ENCODE results near the gene PADI1. TPM values are rescaled to one million over a fixed set of nuclear protein-coding genes. Genes with fewer than 3 reads are reported as not detected.

PADI1 gene
- total and polyA plus RNA-seq, 2 donors (not counting 1 experiment from before 2014, with no cell fraction given), result not detected

DNA sequence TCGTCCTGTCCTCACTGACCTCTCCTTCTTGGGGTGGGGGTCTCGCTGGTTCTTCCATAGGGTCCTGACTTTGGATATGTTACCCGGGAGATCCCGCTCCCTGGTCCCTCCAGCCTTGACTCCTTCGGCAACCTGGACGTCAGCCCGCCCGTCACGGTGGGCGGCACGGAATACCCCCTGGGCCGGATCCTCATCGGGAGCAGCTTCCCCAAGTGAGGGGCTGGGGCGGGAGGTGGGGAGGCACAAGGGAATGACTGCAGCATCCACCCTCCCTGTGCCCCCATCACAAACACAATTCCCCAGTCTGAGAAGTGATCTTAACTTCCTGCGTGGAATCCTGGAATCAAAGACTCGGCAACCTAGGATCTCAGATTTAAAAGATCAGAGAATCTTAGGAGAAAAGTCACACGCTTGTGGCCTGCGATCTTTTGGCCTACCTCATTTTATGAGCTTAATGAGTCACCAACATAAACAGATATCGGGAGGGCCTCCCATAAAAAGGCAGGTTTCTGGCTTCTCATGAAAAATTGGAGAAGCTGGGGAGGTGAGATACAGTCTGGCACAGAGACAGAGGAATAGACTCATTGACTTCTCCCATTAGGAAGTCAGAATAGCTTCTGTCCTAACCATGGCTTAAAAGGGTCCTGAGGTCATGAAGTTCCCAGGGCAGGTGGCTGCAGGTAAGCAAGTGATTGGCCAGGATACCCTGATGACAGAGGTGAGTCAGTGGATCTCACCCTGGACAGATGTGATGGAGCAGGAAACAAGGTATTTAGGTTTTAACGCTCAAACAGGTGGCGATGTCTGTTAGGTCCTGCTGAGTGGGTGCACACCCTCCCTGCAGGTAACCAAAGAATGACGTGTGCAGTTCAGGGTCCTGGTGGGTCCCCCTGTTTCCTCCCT, 28.1 kb downstream of the PADI1 start:
- TF ChIP-seq CTCF (IDR thresholded peaks at IDR 0.05), result no peak
- no peak for TF ChIP-seq EZH2 (IDR thresholded peaks at IDR 0.05; ENCODE audit: borderline replicate concordance, insufficient read depth, low read depth, low read length, poor library complexity, severe bottlenecking)
- no peaks in the 10 kb centered on the region for H3K27me3 Mint-ChIP-seq
- POLR2A ChIA-PET, result interaction anchor here (0.6 to 1.2 kb wide), 2 partner anchors 104 to 108 kb away, joined by 3 read pairs; no protein-coding TSS in a partner anchor
- peak overlapping the region; percentile 69 for H3K27ac Mint-ChIP-seq
- Histone ChIP-seq H2AFZ (ENCODE audit: insufficient read depth, low read depth, low read length, poor library complexity, severe bottlenecking) (no peak overlapping the region), H3K36me3 (replicated peaks in 1 of 2; ENCODE audit: control extremely low read depth in 1 of 2, control insufficient read depth in 1 of 2, extremely low read depth in 1 of 2, insufficient read depth in 2 of 2, low read length in 1 of 2) (no peaks in the 10 kb centered on the region), H3K4me2 (replicated peaks; ENCODE audit: low read depth, low read length, poor library complexity, severe bottlenecking) (no peak overlapping the region), H3K4me1 (ENCODE audit: control insufficient read depth in 2 of 2, insufficient read depth in 2 of 2, low read length in 2 of 2) (peaks cover 0 to 4% of the 10 kb centered on the region in 2 donors), H3K9ac (ENCODE audit: low read length) (no peak overlapping the region), H4K20me1 (ENCODE audit: control insufficient read depth, insufficient read depth, low read length, poor library complexity, severe bottlenecking) (no peaks in the 10 kb centered on the region), H3K27ac (ENCODE audit: low read length in 2 of 2) (no peak overlapping the region), H3K9me3 (ENCODE audit: control extremely low read depth in 1 of 3, control insufficient read depth in 2 of 3, insufficient read depth in 1 of 3, low read length in 2 of 3) (no peaks in the 10 kb centered on the region), H3K27me3 (replicated peaks in 1 of 4; ENCODE audit: control extremely low read depth in 1 of 4, control insufficient read depth in 3 of 4, insufficient read depth in 4 of 4, low read length in 3 of 4) (no peaks in the 10 kb centered on the region), H3K4me3 (ENCODE audit: control extremely low read depth in 1 of 5, extremely low read depth in 1 of 5, insufficient read depth in 1 of 5, low read depth in 2 of 5, low read length in 4 of 5) (no peak overlapping the region), H3K79me2 (ENCODE audit: control insufficient read depth, insufficient read depth, low read length) (no peaks in the 10 kb centered on the region)
- intact Hi-C loops (cut with micrococcal nuclease), result no loop called here
- CTCF ChIA-PET, result interaction anchor here (1.2 to 11.1 kb wide), 4 partner anchors 25 to 175 kb away, joined by 3 to 373 read pairs (median 24); partner anchors contain the start of gene PADI2
- H3K9me3 Mint-ChIP-seq (ENCODE audit: insufficient read depth), result no peaks in the 10 kb centered on the region
- peaks cover 22% of the 10 kb centered on the region for H3K4me1 Mint-ChIP-seq
- 85% methylated on average over 8 of the region's 22 CpGs for WGBS (ENCODE audit: insufficient coverage)
- no peak overlapping the region for H3K4me3 Mint-ChIP-seq
- DNase-seq (no peak), ATAC-seq (ENCODE audit: low read depth) (no peak)

Data from B cell (primary cell).